Measurements from ENCODE around the gene MIA3. TPM values are rescaled to one million over a fixed set of nuclear protein-coding genes. Genes with fewer than 3 reads are reported as not detected.

Gene MIA3
- polyA plus RNA-seq, 3 donors: 60.0 to 88.9 (median 78.6) TPM

DNA sequence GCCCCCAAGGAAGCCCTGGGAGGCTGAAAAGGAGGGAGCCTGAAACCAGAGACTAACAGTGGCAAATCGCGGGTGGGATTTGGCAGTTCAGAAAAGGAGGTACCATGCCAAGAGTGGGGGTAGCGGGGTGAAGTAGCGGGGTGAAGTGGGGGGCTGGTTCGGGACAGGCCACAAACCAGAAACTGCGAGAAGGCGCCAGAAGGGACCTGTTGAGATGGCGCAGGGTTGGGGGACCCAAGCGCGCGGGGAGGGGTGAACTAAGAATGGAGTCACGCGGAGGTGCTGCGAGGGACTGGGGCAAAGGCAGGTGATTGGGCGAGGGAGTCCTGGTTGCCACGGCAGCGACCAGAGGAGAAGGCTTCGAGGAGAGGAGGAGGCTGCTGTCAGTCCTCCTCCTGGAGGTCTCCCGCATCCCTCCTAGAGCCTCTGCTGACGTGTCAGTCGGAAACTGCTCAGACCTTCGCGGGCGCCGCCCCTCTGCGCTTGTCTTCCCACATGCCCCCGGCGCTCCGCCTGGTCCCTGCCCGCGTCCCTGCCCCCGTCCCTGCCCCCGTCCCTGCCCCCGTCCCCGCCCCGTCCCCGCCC is 438 bp upstream of the MIA3 start:
- DNase-seq: peak; percentile 89

DNA sequence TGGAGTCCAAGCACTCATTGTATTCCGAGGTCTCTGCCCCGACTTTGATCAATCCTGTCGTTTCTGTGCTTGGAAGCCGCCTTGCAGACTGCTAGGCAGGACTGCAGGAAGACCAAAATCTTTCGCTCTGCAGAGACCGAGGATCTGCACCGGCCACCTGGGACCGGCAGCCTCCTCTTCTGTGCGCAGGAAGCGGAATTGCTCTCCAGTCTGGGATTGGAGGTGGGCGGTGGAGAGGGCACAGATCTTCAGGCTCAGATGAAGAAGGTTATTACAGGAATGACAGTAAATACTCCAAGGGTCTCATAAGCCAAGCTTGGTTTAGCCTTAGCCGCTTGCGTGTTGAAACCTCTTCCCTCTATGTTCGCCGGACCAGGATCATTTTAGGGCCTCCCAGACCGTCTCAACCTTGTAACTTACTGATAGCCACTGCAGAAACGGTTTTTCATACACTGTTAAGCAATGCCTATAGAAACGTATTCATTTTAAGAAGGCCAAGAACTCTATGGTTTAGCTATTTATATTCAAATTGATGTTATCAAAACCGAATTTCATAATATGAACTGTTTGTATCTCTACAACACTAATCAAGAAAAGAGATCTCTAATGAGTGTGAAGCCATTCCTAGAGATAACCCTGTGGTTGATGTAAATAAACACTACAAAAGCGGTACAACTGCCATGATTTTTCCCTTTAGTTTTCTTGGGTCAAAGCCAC is 1.1 kb downstream of the MIA3 start:
- peak; percentile 16 for DNase-seq

- no peak for DNase-seq
Measured at GRCh38 chr1:222620566-222620965, 2.7 kb downstream of the MIA3 start.

DNA sequence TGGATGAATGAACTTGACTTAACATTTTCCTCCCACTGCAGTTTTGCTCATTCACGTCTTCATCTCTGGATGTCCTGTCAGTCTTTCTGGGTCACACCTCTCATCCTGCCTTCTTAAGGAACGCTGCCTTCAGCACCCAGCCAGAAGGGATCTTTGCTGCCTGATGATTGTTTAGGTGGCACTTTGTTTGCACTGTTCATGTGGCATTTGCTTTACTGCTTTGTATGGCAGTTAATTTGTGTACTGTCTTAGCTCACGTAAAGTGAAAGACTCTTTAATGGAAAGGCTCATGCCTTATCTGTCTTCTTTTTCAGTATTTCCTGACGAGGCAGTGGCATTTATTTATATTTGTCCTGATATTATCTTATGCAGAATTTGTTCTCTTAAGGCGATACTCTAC is 4.9 kb downstream of the MIA3 start:
- DNase-seq: no peak

DNA sequence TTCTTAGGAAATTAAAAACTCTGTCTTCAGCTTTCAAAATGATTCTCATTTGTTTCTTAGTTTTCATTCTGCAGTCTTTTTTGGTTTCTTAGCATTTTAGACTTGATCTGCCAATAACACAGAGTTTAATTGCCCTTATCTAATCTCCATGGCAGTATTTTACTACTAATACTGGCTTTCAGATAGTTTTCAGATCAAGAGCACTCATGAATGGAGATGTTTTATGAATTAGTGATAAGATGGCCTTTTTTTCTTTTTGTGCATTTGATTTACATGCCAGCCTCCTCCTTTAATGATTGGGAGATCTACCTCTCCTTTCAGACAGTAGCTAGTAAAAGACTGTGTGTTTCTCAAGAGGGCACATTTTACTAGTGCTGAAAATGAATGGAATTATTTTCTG is 5.6 kb downstream of the MIA3 start:
- DNase-seq: no peak

DNA sequence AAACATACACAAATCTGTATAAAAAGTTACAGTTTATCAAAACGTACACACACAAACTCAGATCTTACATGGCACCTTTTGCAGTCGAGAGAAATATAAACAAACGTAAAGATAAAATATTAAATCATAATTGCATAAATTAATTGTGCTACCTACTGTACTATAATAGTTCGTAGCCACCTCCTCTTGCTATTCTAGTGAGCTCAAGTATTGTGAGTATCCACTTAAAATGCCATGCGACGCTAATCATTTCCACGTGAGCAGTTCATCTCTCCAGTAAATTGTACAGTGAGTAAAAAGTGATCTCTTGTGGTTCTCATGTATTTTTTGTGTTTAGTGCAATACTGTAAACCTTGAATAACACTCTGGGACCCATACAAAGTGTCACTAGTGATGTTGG is 6.3 kb downstream of the MIA3 start:
- DNase-seq: no peak

GRCh38 chr1:222627232-222627631 is 9.3 kb downstream of the MIA3 start:
- no peak for DNase-seq

DNA sequence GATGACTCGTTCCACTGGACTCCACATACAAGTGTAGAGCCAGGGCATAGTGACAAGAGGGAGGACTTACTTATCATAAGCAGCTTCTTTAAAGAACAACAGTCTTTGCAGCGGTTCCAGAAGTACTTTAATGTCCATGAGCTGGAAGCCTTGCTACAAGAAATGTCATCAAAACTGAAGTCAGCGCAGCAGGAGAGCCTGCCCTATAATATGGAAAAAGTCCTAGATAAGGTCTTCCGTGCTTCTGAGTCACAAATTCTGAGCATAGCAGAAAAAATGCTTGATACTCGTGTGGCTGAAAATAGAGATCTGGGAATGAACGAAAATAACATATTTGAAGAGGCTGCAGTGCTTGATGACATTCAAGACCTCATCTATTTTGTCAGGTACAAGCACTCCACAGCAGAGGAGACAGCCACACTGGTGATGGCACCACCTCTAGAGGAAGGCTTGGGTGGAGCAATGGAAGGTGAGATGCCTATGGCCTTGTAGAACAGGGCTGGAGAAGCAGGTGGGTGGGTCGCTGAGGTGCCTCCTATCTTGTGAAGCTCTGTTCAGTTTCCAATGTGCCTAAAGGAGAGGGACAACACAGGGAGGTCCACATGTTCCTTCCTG is 12.1 kb downstream of the MIA3 start:
- no peak for DNase-seq

DNA sequence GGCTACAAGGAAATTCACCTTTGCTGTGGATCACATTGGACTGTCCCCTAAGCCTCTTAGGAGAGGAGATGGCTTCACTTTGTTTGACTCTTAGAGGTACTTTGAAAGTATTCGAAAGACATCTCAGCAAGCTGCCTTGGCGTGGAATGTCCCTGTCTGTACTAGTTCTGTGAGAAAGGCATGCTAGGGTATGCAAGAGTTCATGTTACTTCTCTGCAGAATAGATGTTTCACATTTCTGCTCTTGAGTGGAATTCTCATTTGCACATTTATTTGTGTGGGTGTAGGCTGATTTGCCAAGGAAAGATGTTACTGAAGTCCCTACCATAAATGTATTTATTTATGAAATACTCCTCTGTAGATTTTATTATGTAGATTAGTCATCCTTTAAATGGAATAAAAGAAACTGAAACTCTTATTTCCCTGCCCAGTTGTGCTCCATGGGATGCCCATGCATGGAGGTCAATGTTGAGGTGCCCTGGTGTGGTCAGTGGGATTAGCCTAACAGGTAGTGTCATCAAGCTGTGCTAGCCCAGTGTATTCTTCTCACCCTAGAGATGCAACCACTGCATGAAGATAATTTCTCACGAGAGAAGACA is 13.8 kb downstream of the MIA3 start:
- no peak for DNase-seq

DNA sequence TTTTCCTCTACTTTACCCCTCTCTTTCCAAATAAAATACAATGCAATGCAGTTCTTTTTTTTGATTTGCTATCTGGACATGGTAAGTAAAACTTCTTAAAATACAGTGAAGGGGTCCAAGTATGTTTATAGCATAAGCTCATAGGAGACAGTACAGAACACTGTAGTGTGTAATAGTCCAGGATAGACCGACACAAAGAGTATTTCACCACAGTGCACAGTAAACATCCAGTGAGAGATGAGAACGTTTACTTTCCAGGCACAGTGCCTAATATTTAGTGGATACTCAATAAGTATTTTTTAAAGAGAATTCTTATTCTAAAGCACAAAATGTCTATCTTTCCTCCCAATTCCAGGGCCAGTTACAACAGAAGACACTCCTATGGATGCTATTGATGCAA is 14.9 kb downstream of the MIA3 start:
- no peak for DNase-seq

- peak; percentile 89 for DNase-seq
Measured at GRCh38 chr1:222634180-222635013, 16.5 kb downstream of the MIA3 start.

- no peak for DNase-seq
Measured at GRCh38 chr1:222641269-222641948, 23.5 kb downstream of the MIA3 start.

DNA sequence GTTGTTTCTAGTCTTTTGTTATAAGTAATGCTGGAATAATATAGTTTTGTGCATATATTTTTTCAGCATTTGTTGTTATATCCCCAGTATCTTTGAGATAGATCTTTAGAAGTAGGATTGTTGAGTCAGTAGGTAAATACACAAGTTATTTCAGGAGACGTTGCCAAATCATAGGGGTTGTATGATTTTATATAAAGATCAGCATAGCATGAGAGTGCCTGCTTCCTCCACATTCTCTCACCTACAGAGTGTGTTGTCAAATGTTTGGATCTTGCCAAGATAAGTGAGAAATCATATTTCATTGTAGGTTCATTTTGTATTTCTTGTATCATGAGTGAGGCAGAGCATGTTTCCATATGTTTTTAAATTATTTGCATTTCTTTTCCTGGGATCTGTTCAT is 24.6 kb downstream of the MIA3 start:
- DNase-seq: no peak

- DNase-seq: no peak
Measured at GRCh38 chr1:222643606-222643937, 25.7 kb downstream of the MIA3 start.

GRCh38 chr1:222643938-222644635 is 26.2 kb downstream of the MIA3 start:
- peak; percentile 99 for DNase-seq

GRCh38 chr1:222644636-222644980 is 26.7 kb downstream of the MIA3 start:
- no peak for DNase-seq

- DNase-seq: no peak
Measured at GRCh38 chr1:222652676-222653075, 34.8 kb downstream of the MIA3 start.

GRCh38 chr1:222653178-222653827 is 35.4 kb downstream of the MIA3 start:
- no peak for DNase-seq

- no peak for DNase-seq
Measured at GRCh38 chr1:222654849-222655248, 37.0 kb downstream of the MIA3 start.

GRCh38 chr1:222656391-222657155 is 38.7 kb downstream of the MIA3 start:
- no peak for DNase-seq

Data from renal pelvis (tissue), 4 donors.